GM13977 (cell line): ENCODE results near the gene NPLOC4.

Experiments used
- DNase-seq: peaks from one replicate; pipeline ENCODE4 v3.0.0; 2012; ENCODE audit warnings: low spot score
- in situ Hi-C: fragments of 300-500 bp; cut with MboI; formaldehyde crosslinking; loops from one replicate; pipeline ENCODE4 v1.12.0; 2022; ENCODE audit warnings: low sequenced_read_pairs, low pct_unique_long_range_greater_than_20kb, mixed read lengths, inconsistent platforms; ENCODE audit not compliant: unreplicated experiment
- TF ChIP-seq, protein P1 (sequence below): IDR thresholded peaks from 2 replicates; pipeline ENCODE4 v1.5.1; 2012; ENCODE audit warnings: mild to moderate bottlenecking, control low read depth; ENCODE audit not compliant: insufficient read depth; ENCODE audit errors: extremely low read depth, missing control alignments

NPLOC4 gene

GRCh38 chr17:81570964-81571363 lies 65.9 kb downstream of the NPLOC4 start:
- TF ChIP-seq, protein P1, sequence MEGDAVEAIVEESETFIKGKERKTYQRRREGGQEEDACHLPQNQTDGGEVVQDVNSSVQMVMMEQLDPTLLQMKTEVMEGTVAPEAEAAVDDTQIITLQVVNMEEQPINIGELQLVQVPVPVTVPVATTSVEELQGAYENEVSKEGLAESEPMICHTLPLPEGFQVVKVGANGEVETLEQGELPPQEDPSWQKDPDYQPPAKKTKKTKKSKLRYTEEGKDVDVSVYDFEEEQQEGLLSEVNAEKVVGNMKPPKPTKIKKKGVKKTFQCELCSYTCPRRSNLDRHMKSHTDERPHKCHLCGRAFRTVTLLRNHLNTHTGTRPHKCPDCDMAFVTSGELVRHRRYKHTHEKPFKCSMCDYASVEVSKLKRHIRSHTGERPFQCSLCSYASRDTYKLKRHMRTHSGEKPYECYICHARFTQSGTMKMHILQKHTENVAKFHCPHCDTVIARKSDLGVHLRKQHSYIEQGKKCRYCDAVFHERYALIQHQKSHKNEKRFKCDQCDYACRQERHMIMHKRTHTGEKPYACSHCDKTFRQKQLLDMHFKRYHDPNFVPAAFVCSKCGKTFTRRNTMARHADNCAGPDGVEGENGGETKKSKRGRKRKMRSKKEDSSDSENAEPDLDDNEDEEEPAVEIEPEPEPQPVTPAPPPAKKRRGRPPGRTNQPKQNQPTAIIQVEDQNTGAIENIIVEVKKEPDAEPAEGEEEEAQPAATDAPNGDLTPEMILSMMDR: no peak

DNA sequence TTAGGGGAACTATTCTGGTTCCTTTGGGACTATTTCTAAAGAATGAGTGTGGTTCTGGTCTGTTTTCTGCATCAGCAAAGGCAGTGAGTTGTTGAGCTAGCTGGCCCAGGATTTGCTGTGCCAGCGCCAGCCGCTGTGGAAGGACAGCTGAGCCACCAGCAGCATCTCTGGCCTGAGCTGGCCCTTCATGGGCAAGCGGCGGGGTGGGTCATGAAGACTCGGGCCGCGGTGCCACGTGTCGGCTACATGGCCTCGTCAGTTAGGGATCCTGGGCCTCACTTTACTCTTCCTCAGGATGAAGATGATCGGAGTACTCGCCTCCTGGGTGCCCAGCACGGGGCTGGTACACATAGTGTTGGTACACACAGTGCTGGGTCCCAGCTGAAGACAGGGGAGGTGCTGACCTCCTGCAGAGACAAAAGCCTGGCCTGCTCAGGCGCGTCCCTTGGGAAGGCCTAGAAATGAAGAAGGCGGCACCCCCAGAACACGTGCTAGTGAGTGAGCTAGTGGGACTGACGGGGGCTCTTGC lies 66.9 kb downstream of the NPLOC4 start:
- TF ChIP-seq, protein P1: no peak
- in situ Hi-C loops: no loop called here
- DNase-seq: no peak

More at GRCh38 chr17:81570964-81571363, 65.9 kb downstream of the NPLOC4 start:
- in situ Hi-C loops: no loop called here
- no peak for DNase-seq

- TF ChIP-seq, protein P1: no peak
- in situ Hi-C loops: no loop called here
- no peak for DNase-seq
Measured at GRCh38 chr17:81568416-81568815, 68.5 kb downstream of the NPLOC4 start.

GRCh38 chr17:81567191-81567590 lies 69.7 kb downstream of the NPLOC4 start:
- in situ Hi-C loops: no loop called here

DNA sequence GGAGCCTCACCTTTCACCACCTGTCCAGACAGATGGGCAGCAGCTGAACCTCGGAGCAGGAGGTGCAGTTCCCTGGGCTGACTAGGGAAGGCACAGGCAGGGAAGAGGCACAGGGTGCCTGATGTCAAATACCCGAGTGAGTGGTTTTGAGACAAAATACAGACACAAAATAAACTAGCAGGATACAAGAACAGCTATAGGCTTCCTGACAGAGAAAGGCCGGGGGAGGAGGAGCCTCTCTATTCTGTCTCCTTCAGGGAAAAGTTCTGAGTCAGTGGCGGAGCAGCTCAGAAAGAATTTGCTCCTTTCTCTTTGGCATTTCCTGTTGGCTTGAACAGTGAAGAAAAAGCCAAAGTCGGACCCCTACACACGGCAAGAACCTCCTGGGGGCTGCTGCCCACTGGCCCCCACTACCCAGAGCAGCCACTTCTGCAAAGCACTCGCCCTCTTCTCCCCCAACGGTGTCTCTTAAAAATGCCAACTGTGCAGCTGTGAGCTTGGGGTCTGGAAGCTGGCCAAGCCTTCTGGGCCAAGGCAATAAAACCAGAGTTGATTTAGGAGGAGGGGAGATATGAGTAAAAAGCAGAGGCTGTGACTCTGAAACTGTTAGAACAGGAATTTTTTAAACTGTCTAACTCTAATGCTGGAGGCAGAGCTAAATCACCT lies 70.3 kb downstream of the NPLOC4 start:
- in situ Hi-C loops: no loop called here
- TF ChIP-seq, protein P1: no peak
- no peak for DNase-seq

More at GRCh38 chr17:81567191-81567590, 69.7 kb downstream of the NPLOC4 start:
- TF ChIP-seq, protein P1: no peak
- DNase-seq: no peak

DNA sequence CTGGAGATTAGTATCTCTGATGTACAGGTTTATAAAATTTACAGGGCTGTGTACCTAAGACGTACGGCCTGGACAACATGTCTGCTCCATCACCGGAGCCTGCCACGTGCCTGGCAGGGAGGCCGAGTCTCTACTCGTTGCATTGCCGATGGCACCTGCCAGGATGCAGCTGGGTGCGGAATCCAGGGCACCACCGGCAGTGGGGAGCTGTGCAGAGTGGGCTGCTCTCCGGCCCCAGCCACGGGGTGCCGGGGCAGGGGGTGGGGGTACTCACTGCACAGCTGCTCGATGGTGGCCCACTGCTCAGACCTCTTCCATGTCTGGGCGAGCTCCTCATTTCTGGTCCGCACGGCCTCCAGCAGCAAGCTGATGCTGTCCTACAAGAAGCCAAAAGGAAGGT lies 71.7 kb downstream of the NPLOC4 start:
- in situ Hi-C loops: no loop called here
- no peak for DNase-seq
- TF ChIP-seq, protein P1: no peak

DNA sequence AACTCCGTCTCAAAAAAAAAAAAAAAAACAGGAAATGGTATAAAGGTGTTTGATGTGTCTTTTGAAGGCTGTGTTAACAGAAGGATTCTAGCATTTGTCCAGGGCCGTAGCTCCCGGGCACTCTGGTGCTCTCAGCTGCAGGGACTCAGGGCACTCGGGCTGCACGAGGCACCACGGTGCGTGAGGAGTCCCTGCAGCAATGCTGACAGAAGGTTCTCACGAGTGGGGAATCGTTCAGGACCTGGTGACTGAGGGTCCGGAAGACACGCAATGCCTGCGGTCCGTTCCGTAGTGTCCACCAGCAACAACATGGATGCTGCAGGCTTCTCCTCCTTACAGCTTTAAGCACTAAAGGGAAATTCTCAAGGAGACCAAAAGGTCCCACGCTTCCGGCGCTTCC lies 72.1 kb downstream of the NPLOC4 start:
- TF ChIP-seq, protein P1: no peak
- in situ Hi-C loops: no loop called here
- no peak for DNase-seq
